Ovary (tissue), 9 donors: ENCODE measurements around the gene CDK5R2. TPM values are rescaled to one million over a fixed set of nuclear protein-coding genes. Genes with fewer than 3 reads are reported as not detected.

Experiments used
- DNase-seq, 5 donors: peaks; one replicate each; pipeline ENCODE4 v3.0.0-alpha.2; 2019 to 2020
- H3K27ac ChIP-seq, 2 donors: fragments of 200-600 bp; one replicate each; pipeline versions ENCODE4 v1.5.1 to v1.8.0; 2019 to 2022
- H3K27me3 ChIP-seq: fragments of 200-600 bp; one replicate; pipeline ENCODE4 v1.8.0; 2022
- H3K36me3 ChIP-seq: fragments of 200-600 bp; sonication (generic); one replicate; pipeline ENCODE4 v1.5.1; 2019
- H3K4me1 ChIP-seq: one replicate; pipeline ENCODE4 v1.8.1; 2013; ENCODE audit warnings: mild to moderate bottlenecking, moderate library complexity; ENCODE audit not compliant: insufficient read depth
- H3K4me3 ChIP-seq: fragments of 200-600 bp; sonication (generic); one replicate; pipeline ENCODE4 v1.5.1; 2017
- H3K9me3 ChIP-seq, 2 donors: fragments of 200-600 bp in 1 of 2; sonication (generic) in 1 of 2; one replicate each; pipeline versions ENCODE4 v1.5.1 to v1.8.1; 2013 to 2019; ENCODE audit warnings: mild to moderate bottlenecking in 1 of 2, moderate library complexity in 1 of 2
- CTCF ChIP-seq, 3 donors: fragments of 450-650 bp in 2 of 3; fragments of 200-600 bp in 1 of 3; IDR thresholded peaks; one replicate each; pipeline versions ENCODE4 v1.5.1 to v1.8.0; 2016 to 2022; ENCODE audit warnings: antibody characterized with exemption in 3 of 3, mild to moderate bottlenecking in 1 of 3
- EP300 ChIP-seq: sonication (generic); formaldehyde crosslinking; IDR thresholded peaks from one replicate; pipeline ENCODE4 v1.6.1; 2017; ENCODE audit warnings: antibody characterized with exemption
- POLR2A ChIP-seq: fragments of 450-650 bp; IDR thresholded peaks from one replicate; pipeline ENCODE4 v1.6.1; 2017; ENCODE audit warnings: antibody characterized with exemption, mild to moderate bottlenecking, moderate library complexity
- WGBS, 3 donors: extraction: QIAGEN DNeasy Blood & Tissue Kit in 1 of 3; methylation state at CpG; one replicate each; pipeline versions ENCODE4 v1.1.5 to v1.1.7; 2013 to 2017; 5-methylcytosine and 5-hydroxymethylcytosine counted together
- intact Hi-C, 4 donors: fragments of 100-400 bp; cut with DNase I; formaldehyde crosslinking; loops; one replicate each; pipeline versions ENCODE4 v1.11.0 to v1.15.1; 2022 to 2023
- polyA plus RNA-seq, 2 donors: library from polyadenylated mRNA; stranded (reverse); fragments of 200-250 nt in 1 of 2; fragments of 350-450 nt in 1 of 2; fragmentation: Illumina TruSeq in 1 of 2; extraction: RNeasy Lipid Tissue Mini Kit (QIAGEN cat#74804) in 1 of 2; gene quantifications; one replicate each; pipeline ENCODE4 v1.2.3, GENCODE V29; 2013 to 2014
- total RNA-seq, 7 donors: library from RNA; depleted of rRNA in 2 of 7; stranded (reverse); fragments of >200 nt in 2 of 7; fragmentation: NEBNext Ultra II Directional in 3 of 7; extraction: Animal tissue kit (Norgen Biotek cat#: 25700) in 3 of 7; gene quantifications; one replicate each; pipeline versions ENCODE4 v1.1.0 to v1.2.4, GENCODE V29; 2016 to 2023
- donor health status: DM: no; HTN: no; CAD: no; lungs with moderate emphysema.
- donor health status: DM: no; HTN: no; CAD: no.
- donor health status: Bipolar disorder and iron deficiency.
- donor health status: DM: yes; HTN: yes; CAD: no.
- donor health status: DM: no; HTN: no; CAD: no.
- donor health status: DM: yes; HTN: yes; CAD: no.

The CDK5R2 gene
- total and polyA plus RNA-seq, 9 donors = not detected

GRCh38 chr2:218944759-218945404 lies 14.6 kb upstream of the CDK5R2 start:
- intact Hi-C loops = no loop called here
- 85 to 94% (median 91%) methylated on average over 1 of the region's 1 CpG for WGBS, 3 donors
- H3K27ac ChIP-seq = no peak overlapping the region
- no peaks in the 10 kb centered on the region for H3K36me3 ChIP-seq
- no peak for DNase-seq
- no peaks in the 10 kb centered on the region for H3K27me3 ChIP-seq
- H3K4me1 ChIP-seq = no peaks in the 10 kb centered on the region
- TF ChIP-seq POLR2A (no peak), CTCF (IDR thresholded peaks at IDR 0.05) (no peak), EP300 (no peak)
- no peak overlapping the region for H3K4me3 ChIP-seq
- no peaks in the 10 kb centered on the region for H3K9me3 ChIP-seq

- TF ChIP-seq POLR2A (no peak), CTCF (IDR thresholded peaks at IDR 0.05) (no peak), EP300 (no peak)
- WGBS, 3 donors = 77 to 91% (median 86%) methylated on average over 1 of the region's 1 CpG
These were observed 12.8 kb upstream of the CDK5R2 start for GRCh38 chr2:218946621-218947020.

GRCh38 chr2:218952160-218952559 lies 7.3 kb upstream of the CDK5R2 start:
- no peak for TF ChIP-seq EP300
- TF ChIP-seq POLR2A = no peak
- no peak for TF ChIP-seq CTCF (IDR thresholded peaks at IDR 0.05)
- Histone ChIP-seq H3K27me3 (no peaks in the 10 kb centered on the region), H3K4me1 (no peaks in the 10 kb centered on the region), H3K36me3 (no peaks in the 10 kb centered on the region), H3K9me3 (no peaks in the 10 kb centered on the region), H3K27ac (no peak overlapping the region), H3K4me3 (no peak overlapping the region)
- 91 to 94% (median 92%) methylated on average over 7 of the region's 7 CpGs for WGBS, 3 donors
- intact Hi-C loops = no loop called here
- no peak for DNase-seq

More at GRCh38 chr2:218946621-218947020, 12.8 kb upstream of the CDK5R2 start:
- no peaks in the 10 kb centered on the region for H3K27me3 ChIP-seq
- no peaks in the 10 kb centered on the region for H3K36me3 ChIP-seq
- no peaks in the 10 kb centered on the region for H3K4me1 ChIP-seq
- intact Hi-C loops = no loop called here
- DNase-seq = no peak
- no peak overlapping the region for H3K27ac ChIP-seq
- no peaks in the 10 kb centered on the region for H3K9me3 ChIP-seq
- H3K4me3 ChIP-seq = no peak overlapping the region

GRCh38 chr2:218953366-218953954 lies 6.0 kb upstream of the CDK5R2 start:
- Histone ChIP-seq H3K27ac (no peak overlapping the region), H3K4me1 (no peaks in the 10 kb centered on the region), H3K27me3 (no peaks in the 10 kb centered on the region), H3K36me3 (no peaks in the 10 kb centered on the region), H3K4me3 (no peak overlapping the region), H3K9me3 (no peaks in the 10 kb centered on the region)
- DNase-seq = no peak
- 62 to 70% (median 69%) methylated on average over 17 to 18 of the region's 18 CpGs for WGBS, 3 donors
- TF ChIP-seq POLR2A = no peak
- no peak for TF ChIP-seq CTCF (IDR thresholded peaks at IDR 0.05)
- no peak for TF ChIP-seq EP300
- intact Hi-C loops = no loop called here
